ENCODE data around the gene GATC. TPM values are rescaled to one million over a fixed set of nuclear protein-coding genes. Genes with fewer than 3 reads are reported as not detected.
"Not testable (repeated sequence)": the region's sequence is repeated elsewhere in the genome, so short reads cannot be mapped to it uniquely, and the experiment has no call there.

GATC gene
- polyA plus RNA-seq, 4 donors: 13.8 to 33.6 (median 18.2) TPM

DNA sequence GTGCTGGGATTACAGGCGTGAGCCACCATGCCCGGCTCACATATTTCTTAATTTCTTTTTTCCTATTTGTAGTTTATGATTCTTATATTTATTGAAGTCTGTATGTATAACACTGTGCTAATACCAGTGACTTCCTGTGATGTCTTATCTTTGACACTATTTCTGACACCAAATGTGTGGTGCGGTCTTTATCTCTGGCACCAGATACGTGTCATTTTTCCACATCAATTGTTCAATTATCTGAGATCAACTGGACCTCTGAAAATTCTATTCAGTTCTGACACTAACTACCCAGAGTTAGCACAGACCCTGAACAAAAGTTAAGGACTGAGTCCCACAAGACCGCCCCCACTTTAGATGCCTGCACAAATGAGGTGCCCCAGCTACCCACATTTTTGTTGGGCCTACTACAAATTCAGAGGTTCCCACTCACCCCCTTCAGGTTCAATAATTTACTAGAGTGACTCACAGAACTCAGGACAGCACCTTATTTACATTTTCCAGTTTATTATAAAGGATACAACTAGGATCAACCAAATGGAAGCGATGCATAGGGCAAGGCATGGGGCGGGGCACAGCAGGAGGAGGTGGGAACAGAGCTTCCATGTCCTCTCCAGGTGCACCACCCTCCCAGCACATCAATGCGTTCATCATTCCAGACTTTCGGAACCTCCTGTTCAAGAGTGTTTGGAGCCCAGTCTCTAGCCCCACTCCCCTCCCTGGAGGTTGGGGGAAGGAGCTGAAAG is 35.0 kb downstream of the GATC start:
- Histone ChIP-seq H3K9me3 (ENCODE audit: control insufficient read depth in 2 of 2, insufficient read depth in 1 of 2, low read depth in 1 of 2, low read length in 1 of 2) (no peaks in the 10 kb centered on the region), H3K36me3 (ENCODE audit: control insufficient read depth in 3 of 3, insufficient read depth in 2 of 3, low read depth in 1 of 3, low read length in 3 of 3) (peaks cover 0 to 5% (median 0%) of the 10 kb centered on the region in 3 donors), H3K27me3 (ENCODE audit: control insufficient read depth in 3 of 3, insufficient read depth in 3 of 3, low read length in 3 of 3) (no peaks in the 10 kb centered on the region), H3K27ac (ENCODE audit: low read depth in 1 of 3, low read length in 2 of 3) (no peak overlapping the region), H3K4me3 (ENCODE audit: low read depth in 1 of 3, low read length in 3 of 3) (no peak overlapping the region), H3K4me1 (ENCODE audit: control insufficient read depth in 3 of 3, insufficient read depth in 2 of 3, low read depth in 1 of 3, low read length in 2 of 3) (no peaks in the 10 kb centered on the region)
- WGBS, 3 donors: 89 to 92% (median 91%) methylated on average over 9 of the region's 9 CpGs
- no peak for DNase-seq
- FAIRE-seq: no peak

- no peaks in the 10 kb centered on the region for H3K4me1 ChIP-seq (ENCODE audit: control insufficient read depth in 3 of 3, insufficient read depth in 2 of 3, low read depth in 1 of 3, low read length in 2 of 3)
- H3K36me3 ChIP-seq (ENCODE audit: control insufficient read depth in 3 of 3, insufficient read depth in 2 of 3, low read depth in 1 of 3, low read length in 3 of 3): peaks cover 0 to 7% (median 0%) of the 10 kb centered on the region in 3 donors
- H3K27ac ChIP-seq (ENCODE audit: low read depth in 1 of 3, low read length in 2 of 3): no peak overlapping the region
- no peak overlapping the region for H3K4me3 ChIP-seq (ENCODE audit: low read depth in 1 of 3, low read length in 3 of 3)
- H3K27me3 ChIP-seq (ENCODE audit: control insufficient read depth in 3 of 3, insufficient read depth in 3 of 3, low read length in 3 of 3): no peaks in the 10 kb centered on the region
- no peak for DNase-seq
- 95 to 98% (median 96%) methylated on average over 1 of the region's 1 CpG for WGBS, 3 donors
- no peak for FAIRE-seq
- no peaks in the 10 kb centered on the region for H3K9me3 ChIP-seq (ENCODE audit: control insufficient read depth in 2 of 2, insufficient read depth in 1 of 2, low read depth in 1 of 2, low read length in 1 of 2)
These were observed 37.4 kb downstream of the GATC start for GRCh38 chr12:120483621-120484020.

DNA sequence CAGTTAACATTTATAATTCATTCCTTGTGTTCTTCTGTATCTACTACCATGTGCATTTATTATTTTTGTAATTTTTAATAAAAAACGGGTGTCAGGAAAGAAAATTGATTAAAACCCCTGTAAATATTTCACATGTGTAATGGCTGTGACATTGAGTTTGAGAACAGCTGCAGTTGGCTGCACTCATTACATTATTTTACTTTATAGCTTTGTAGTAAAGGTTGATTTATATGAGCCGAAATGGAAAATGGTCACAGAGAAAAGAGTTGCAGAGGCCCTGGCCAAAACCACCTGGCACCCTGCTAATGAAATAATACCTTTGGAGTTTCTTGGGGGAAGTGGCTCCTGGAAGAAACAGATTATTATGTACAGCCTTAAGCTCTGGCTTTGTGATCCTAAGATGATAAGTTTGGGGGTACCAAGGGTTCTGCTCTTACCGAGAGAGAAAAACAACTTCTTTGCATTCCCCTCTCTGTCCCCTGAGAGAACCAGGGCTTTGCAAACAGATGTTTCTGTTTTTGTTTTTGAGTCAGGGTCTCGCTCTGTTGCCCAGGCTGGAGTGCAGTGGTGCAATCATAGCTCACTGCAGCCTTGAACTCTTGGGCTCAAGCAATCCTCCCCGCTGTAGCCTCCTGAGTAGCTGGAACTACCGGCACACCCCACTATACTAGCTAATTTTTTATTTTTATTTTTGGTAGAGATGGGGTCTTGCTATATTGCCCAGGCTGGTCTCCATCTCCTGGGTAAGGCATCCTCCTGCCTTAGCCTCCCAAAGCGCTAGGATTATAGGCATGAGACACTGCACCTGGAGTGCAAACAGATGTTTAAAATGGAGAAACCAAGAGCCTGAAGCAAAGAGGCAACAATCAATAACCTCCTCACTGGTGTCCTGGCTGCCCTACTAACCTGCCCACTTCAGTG is 40.0 kb downstream of the GATC start:
- Histone ChIP-seq H3K9me3 (ENCODE audit: control insufficient read depth in 2 of 2, insufficient read depth in 1 of 2, low read depth in 1 of 2, low read length in 1 of 2) (no peaks in the 10 kb centered on the region), H3K27me3 (ENCODE audit: control insufficient read depth in 3 of 3, insufficient read depth in 3 of 3, low read length in 3 of 3) (no peaks in the 10 kb centered on the region), H3K36me3 (ENCODE audit: control insufficient read depth in 3 of 3, insufficient read depth in 2 of 3, low read depth in 1 of 3, low read length in 3 of 3) (peaks cover 0 to 16% (median 0%) of the 10 kb centered on the region in 3 donors), H3K27ac (ENCODE audit: low read depth in 1 of 3, low read length in 2 of 3) (no peak overlapping the region), H3K4me1 (ENCODE audit: control insufficient read depth in 3 of 3, insufficient read depth in 2 of 3, low read depth in 1 of 3, low read length in 2 of 3) (no peaks in the 10 kb centered on the region), H3K4me3 (ENCODE audit: low read depth in 1 of 3, low read length in 3 of 3) (no peak overlapping the region)
- WGBS, 3 donors: 87 to 91% (median 89%) methylated on average over 7 of the region's 7 CpGs
- DNase-seq: no peak
- no peak for FAIRE-seq

- H3K27ac ChIP-seq (ENCODE audit: low read depth in 1 of 3, low read length in 2 of 3); H3K4me3 ChIP-seq (ENCODE audit: low read depth in 1 of 3, low read length in 3 of 3); H3K9me3 ChIP-seq (ENCODE audit: control insufficient read depth in 2 of 2, insufficient read depth in 1 of 2, low read depth in 1 of 2, low read length in 1 of 2); FAIRE-seq; H3K27me3 ChIP-seq (ENCODE audit: control insufficient read depth in 3 of 3, insufficient read depth in 3 of 3, low read length in 3 of 3); H3K4me1 ChIP-seq (ENCODE audit: control insufficient read depth in 3 of 3, insufficient read depth in 2 of 3, low read depth in 1 of 3, low read length in 2 of 3); DNase-seq: not testable (repeated sequence)
- H3K36me3 ChIP-seq (ENCODE audit: control insufficient read depth in 3 of 3, insufficient read depth in 2 of 3, low read depth in 1 of 3, low read length in 3 of 3): peaks cover 0 to 22% (median 0%) of the 10 kb centered on the region in 3 donors
- 82 to 88% (median 87%) methylated on average over 7 of the region's 7 CpGs for WGBS, 3 donors
These were observed 41.3 kb downstream of the GATC start for GRCh38 chr12:120487552-120487951.

DNA sequence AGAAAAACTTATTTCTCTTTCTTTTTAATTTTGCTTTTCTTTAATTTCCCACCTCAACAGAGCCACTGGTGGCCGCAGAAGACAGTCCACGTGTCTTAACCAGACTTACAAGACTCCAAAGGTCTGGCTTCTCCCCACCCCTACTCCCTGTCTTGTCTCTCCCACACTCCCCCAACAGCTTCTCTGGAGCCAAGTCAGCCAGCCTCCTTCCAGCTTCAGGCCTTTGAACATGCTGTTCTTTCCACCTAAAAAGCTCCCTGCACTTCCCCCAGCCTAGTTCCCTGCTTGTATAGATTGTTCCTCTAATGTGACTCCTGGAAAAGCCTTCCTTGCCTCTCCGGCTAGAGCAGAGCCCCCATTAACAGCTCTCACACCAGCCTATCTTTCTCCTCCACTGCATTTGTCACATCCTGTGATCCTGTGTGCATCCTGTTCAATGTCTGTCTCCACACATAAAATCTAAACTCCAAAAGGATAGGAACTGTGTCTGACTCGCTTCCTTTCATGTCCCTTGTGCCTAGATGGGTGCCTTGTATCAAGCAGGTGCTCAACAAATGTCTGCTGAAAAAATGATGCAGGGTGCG is 41.9 kb downstream of the GATC start:
- DNase-seq (no peak), FAIRE-seq (no peak)
- Histone ChIP-seq H3K4me3 (ENCODE audit: low read depth in 1 of 3, low read length in 3 of 3) (no peak overlapping the region), H3K4me1 (ENCODE audit: control insufficient read depth in 3 of 3, insufficient read depth in 2 of 3, low read depth in 1 of 3, low read length in 2 of 3) (no peaks in the 10 kb centered on the region), H3K27me3 (ENCODE audit: control insufficient read depth in 3 of 3, insufficient read depth in 3 of 3, low read length in 3 of 3) (no peaks in the 10 kb centered on the region), H3K27ac (ENCODE audit: low read depth in 1 of 3, low read length in 2 of 3) (no peak overlapping the region), H3K36me3 (ENCODE audit: control insufficient read depth in 3 of 3, insufficient read depth in 2 of 3, low read depth in 1 of 3, low read length in 3 of 3) (peaks cover 0 to 18% (median 0%) of the 10 kb centered on the region in 3 donors), H3K9me3 (ENCODE audit: control insufficient read depth in 2 of 2, insufficient read depth in 1 of 2, low read depth in 1 of 2, low read length in 1 of 2) (no peaks in the 10 kb centered on the region)
- 75 to 77% (median 76%) methylated on average over 5 of the region's 5 CpGs for WGBS, 3 donors

DNA sequence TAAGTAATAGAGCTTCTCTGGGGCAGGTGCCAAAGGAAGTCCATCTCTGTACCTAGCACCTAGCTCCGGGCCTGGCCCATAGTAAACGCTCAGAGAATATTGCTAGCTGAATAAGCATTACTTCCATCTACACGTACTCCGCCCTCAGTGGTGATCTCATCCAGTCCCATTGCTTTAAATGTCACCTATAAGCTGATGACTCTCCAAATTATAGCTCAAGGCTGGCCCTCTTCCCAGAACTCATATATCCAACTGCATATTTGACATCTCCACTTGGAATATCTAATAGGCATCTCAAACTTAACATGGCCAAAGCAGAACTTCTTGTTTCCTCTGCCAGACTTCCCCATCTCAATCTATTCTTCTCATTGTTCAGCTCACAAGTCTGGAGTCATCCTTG is 42.8 kb downstream of the GATC start:
- no peaks in the 10 kb centered on the region for H3K4me1 ChIP-seq (ENCODE audit: control insufficient read depth in 3 of 3, insufficient read depth in 2 of 3, low read depth in 1 of 3, low read length in 2 of 3)
- no peaks in the 10 kb centered on the region for H3K27me3 ChIP-seq (ENCODE audit: control insufficient read depth in 3 of 3, insufficient read depth in 3 of 3, low read length in 3 of 3)
- no peak for FAIRE-seq
- WGBS, 3 donors: 83 to 91% (median 89%) methylated on average over 4 of the region's 4 CpGs
- no peak for DNase-seq
- H3K4me3 ChIP-seq (ENCODE audit: low read depth in 1 of 3, low read length in 3 of 3): no peak overlapping the region
- no peaks in the 10 kb centered on the region for H3K9me3 ChIP-seq (ENCODE audit: control insufficient read depth in 2 of 2, insufficient read depth in 1 of 2, low read depth in 1 of 2, low read length in 1 of 2)
- no peak overlapping the region for H3K27ac ChIP-seq (ENCODE audit: low read depth in 1 of 3, low read length in 2 of 3)
- H3K36me3 ChIP-seq (ENCODE audit: control insufficient read depth in 3 of 3, insufficient read depth in 2 of 3, low read depth in 1 of 3, low read length in 3 of 3): peaks cover 0 to 18% (median 0%) of the 10 kb centered on the region in 3 donors

DNA sequence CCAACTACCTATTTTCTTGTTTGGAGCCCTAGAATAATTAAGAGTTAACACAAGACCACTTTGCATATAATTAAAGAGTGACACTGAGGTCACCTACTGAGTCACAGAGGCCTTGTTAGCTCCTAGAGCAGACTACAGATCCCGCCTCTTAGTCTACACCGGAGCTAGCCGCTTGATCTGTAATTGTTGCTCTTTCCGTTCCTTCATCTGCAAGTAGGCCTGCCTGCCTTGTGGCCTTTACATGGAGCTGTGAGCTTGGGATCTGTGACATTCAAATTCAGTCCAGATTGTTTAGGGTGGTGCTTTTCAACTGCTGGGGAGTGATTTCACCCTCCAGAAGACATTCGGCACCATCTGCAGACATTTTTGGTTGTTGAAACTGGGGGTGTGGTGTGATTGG is 44.1 kb downstream of the GATC start:
- peaks cover 0 to 18% (median 0%) of the 10 kb centered on the region in 3 donors for H3K36me3 ChIP-seq (ENCODE audit: control insufficient read depth in 3 of 3, insufficient read depth in 2 of 3, low read depth in 1 of 3, low read length in 3 of 3)
- FAIRE-seq (no peak), DNase-seq (no peak)
- WGBS, 3 donors: 95 to 99% (median 97%) methylated on average over 5 of the region's 5 CpGs
- no peaks in the 10 kb centered on the region for H3K9me3 ChIP-seq (ENCODE audit: control insufficient read depth in 2 of 2, insufficient read depth in 1 of 2, low read depth in 1 of 2, low read length in 1 of 2)
- no peak overlapping the region for H3K4me3 ChIP-seq (ENCODE audit: low read depth in 1 of 3, low read length in 3 of 3)
- peaks cover 0 to 9% (median 0%) of the 10 kb centered on the region in 3 donors for H3K4me1 ChIP-seq (ENCODE audit: control insufficient read depth in 3 of 3, insufficient read depth in 2 of 3, low read depth in 1 of 3, low read length in 2 of 3)
- H3K27me3 ChIP-seq (ENCODE audit: control insufficient read depth in 3 of 3, insufficient read depth in 3 of 3, low read length in 3 of 3): no peaks in the 10 kb centered on the region
- no peak overlapping the region for H3K27ac ChIP-seq (ENCODE audit: low read depth in 1 of 3, low read length in 2 of 3)

DNA sequence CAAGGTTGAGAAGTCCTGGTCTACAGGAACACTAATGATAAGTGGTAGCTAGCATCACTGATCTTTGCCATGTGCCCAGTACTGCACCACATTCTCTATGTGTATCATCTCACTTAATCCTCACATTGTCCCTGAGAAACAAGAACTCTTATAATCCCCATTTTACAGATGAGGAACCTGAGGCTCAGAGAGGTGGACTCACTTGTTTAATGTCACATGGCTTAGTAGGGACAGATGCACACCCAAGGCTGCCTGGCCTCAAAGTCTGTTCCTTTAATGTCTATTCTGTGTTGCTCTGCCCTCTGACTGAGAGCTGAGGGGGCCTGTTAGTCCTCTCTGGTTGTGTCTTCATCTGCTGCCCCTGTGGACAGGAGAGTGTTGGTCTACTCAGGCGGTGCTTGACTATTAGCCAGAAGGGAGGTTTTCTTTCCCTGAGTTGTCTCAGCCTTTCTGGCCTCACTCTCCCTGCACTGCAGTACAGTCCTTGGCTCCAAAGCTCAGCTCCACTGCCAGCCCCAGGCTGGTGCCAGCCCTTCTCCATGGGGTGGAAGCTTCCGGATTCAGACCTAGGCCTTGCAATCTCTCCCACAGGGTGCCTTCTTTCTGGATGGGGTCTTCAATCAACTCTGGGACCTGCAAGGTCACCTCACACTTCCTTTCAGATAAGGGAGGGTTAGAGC is 44.7 kb downstream of the GATC start:
- no peak for FAIRE-seq
- DNase-seq: no peak
- peaks cover 0 to 9% (median 0%) of the 10 kb centered on the region in 3 donors for H3K4me1 ChIP-seq (ENCODE audit: control insufficient read depth in 3 of 3, insufficient read depth in 2 of 3, low read depth in 1 of 3, low read length in 2 of 3)
- no peak overlapping the region for H3K4me3 ChIP-seq (ENCODE audit: low read depth in 1 of 3, low read length in 3 of 3)
- H3K36me3 ChIP-seq (ENCODE audit: control insufficient read depth in 3 of 3, insufficient read depth in 2 of 3, low read depth in 1 of 3, low read length in 3 of 3): peaks cover 0 to 18% (median 0%) of the 10 kb centered on the region in 3 donors
- H3K9me3 ChIP-seq (ENCODE audit: control insufficient read depth in 2 of 2, insufficient read depth in 1 of 2, low read depth in 1 of 2, low read length in 1 of 2): no peaks in the 10 kb centered on the region
- no peaks in the 10 kb centered on the region for H3K27me3 ChIP-seq (ENCODE audit: control insufficient read depth in 3 of 3, insufficient read depth in 3 of 3, low read length in 3 of 3)
- no peak overlapping the region for H3K27ac ChIP-seq (ENCODE audit: low read depth in 1 of 3, low read length in 2 of 3)
- WGBS, 3 donors: 89 to 97% (median 93%) methylated on average over 2 of the region's 2 CpGs
